Activated naive CD4-positive, alpha-beta T cell treated with anti-CD3 and anti-CD28 coated beads for 36 hours (primary cell): ENCODE data around the gene LST1. TPM values are rescaled to one million over a fixed set of nuclear protein-coding genes. Genes with fewer than 3 reads are reported as not detected.
A peak's percentile ranks its signal among the peaks of the same experiment; 100 is the strongest.
"Not testable (repeated sequence)": the region's sequence is repeated elsewhere in the genome, so short reads cannot be mapped to it uniquely, and the experiment has no call there.

ENCODE experiments used
- CTCF ChIA-PET: fragments of 350-600 bp; sonication (Branson Sonifier 250); formaldehyde crosslinking; loops from one replicate; lab custom pipeline; 2021; ENCODE audit warnings: antibody characterized with exemption; lab: Charles Lee
- DNase-seq: peaks from one replicate; pipeline ENCODE4 v3.0.0-alpha.2; 2020
- H3K27ac Mint-ChIP-seq: one replicate; pipeline ENCODE4 v1.8.0; 2021; ENCODE audit warnings: mild to moderate bottlenecking, mixed read lengths
- H3K27me3 Mint-ChIP-seq: one replicate; pipeline ENCODE4 v1.8.0; 2021; ENCODE audit warnings: low read depth, mixed read lengths
- H3K36me3 Mint-ChIP-seq: one replicate; pipeline ENCODE4 v1.8.0; 2021; ENCODE audit warnings: low read depth, mixed read lengths
- H3K4me1 Mint-ChIP-seq: one replicate; pipeline ENCODE4 v1.8.0; 2021; ENCODE audit warnings: low read depth, mixed read lengths
- H3K4me3 Mint-ChIP-seq: one replicate; pipeline ENCODE4 v1.8.0; 2021; ENCODE audit warnings: mild to moderate bottlenecking, moderate library complexity, mixed read lengths
- H3K9me3 Mint-ChIP-seq: one replicate; pipeline ENCODE4 v1.8.0; 2021; ENCODE audit warnings: mixed read lengths
- intact Hi-C: fragments of 100-400 bp; cut with micrococcal nuclease; formaldehyde crosslinking; loops from one replicate; pipeline ENCODE4 v1.15.1; 2023
- total RNA-seq, 2 experiments: library from RNA; stranded (reverse); gene quantifications; one replicate each; pipeline ENCODE4 v1.2.3, GENCODE V29; 2021

Gene LST1
- total RNA-seq, 2 experiments from 2014 or later = 11.5 to 12.5 TPM

- no peak for DNase-seq
- CTCF ChIA-PET = interaction anchor here (0.7 to 22.5 kb wide), 6 partner anchors 13 to 60 kb away, joined by 3 to 604 read pairs (median 7); partner anchors contain the start of genes LST1, LTB, NCR3 and TNF
- Mint-ChIP-seq H3K36me3 (peaks cover 8% of the 10 kb centered on the region), H3K4me1 (peaks cover 43% of the 10 kb centered on the region), H3K27ac (peak overlapping the region; percentile 94), H3K9me3 (no peaks in the 10 kb centered on the region), H3K27me3 (no peaks in the 10 kb centered on the region), H3K4me3 (peak overlapping the region; percentile 88)
- intact Hi-C loops = loop anchor here (1.0 to 10.0 kb wide), 11 partner anchors 20 to 647 kb away; partner anchors contain the start of genes ABHD16A, BAG6, GPSM3 and HSPA1B
These were observed 38.1 kb upstream of the LST1 start for GRCh38 chr6:31547727-31548543.

GRCh38 chr6:31548544-31548873 lies 37.6 kb upstream of the LST1 start:
- DNase-seq = no peak
- Mint-ChIP-seq H3K4me3 (peak overlapping the region; percentile 88), H3K36me3 (peaks cover 8% of the 10 kb centered on the region), H3K4me1 (peaks cover 39% of the 10 kb centered on the region), H3K27me3 (no peaks in the 10 kb centered on the region), H3K27ac (peak overlapping the region; percentile 94), H3K9me3 (no peaks in the 10 kb centered on the region)
- CTCF ChIA-PET = interaction anchor here (0.7 to 22.5 kb wide), 6 partner anchors 12 to 59 kb away, joined by 3 to 604 read pairs (median 7); partner anchors contain the start of genes LST1, LTB, NCR3 and TNF
- intact Hi-C loops = loop anchor here (10.0 kb wide), 1 partner anchor 646 kb away; the partner anchor contains the start of genes GPSM3 and PBX2

- not testable (repeated sequence) for H3K36me3 Mint-ChIP-seq, H3K27me3 Mint-ChIP-seq, H3K9me3 Mint-ChIP-seq
- intact Hi-C loops = loop anchor here (1.0 kb wide), 2 partner anchors 30 to 47 kb away; no protein-coding TSS in a partner anchor
- peak overlapping the region; percentile 46 for H3K4me3 Mint-ChIP-seq
- H3K4me1 Mint-ChIP-seq = peaks cover 52% of the 10 kb centered on the region
- H3K27ac Mint-ChIP-seq = peak overlapping the region; percentile 76
- CTCF ChIA-PET = interaction anchor here (0.6 to 22.5 kb wide), 14 partner anchors 10 to 260 kb away, joined by 3 to 604 read pairs (median 6); partner anchors contain the start of genes DDX39B, LST1, LTA and LTB
- DNase-seq = peak; percentile 85
These were observed 34.7 kb upstream of the LST1 start for GRCh38 chr6:31551371-31551770.

- no peaks in the 10 kb centered on the region for H3K27me3 Mint-ChIP-seq
- H3K4me1 Mint-ChIP-seq = peaks cover 69% of the 10 kb centered on the region
- CTCF ChIA-PET = interaction anchor here (1.0 to 22.5 kb wide), 3 partner anchors 14 to 41 kb away, joined by 3 to 442 read pairs (median 57); partner anchors contain the start of genes LST1, LTB and TNF
- DNase-seq = no peak
- intact Hi-C loops = no loop called here
- no peaks in the 10 kb centered on the region for H3K9me3 Mint-ChIP-seq
- no peak overlapping the region for H3K4me3 Mint-ChIP-seq
- peaks cover 28% of the 10 kb centered on the region for H3K36me3 Mint-ChIP-seq
- peak overlapping the region; percentile 8 for H3K27ac Mint-ChIP-seq
These were observed 29.8 kb upstream of the LST1 start for GRCh38 chr6:31556307-31556706.

- intact Hi-C loops = no loop called here
- Mint-ChIP-seq H3K36me3 (peaks cover 33% of the 10 kb centered on the region), H3K4me1 (peaks cover 71% of the 10 kb centered on the region), H3K27me3 (no peaks in the 10 kb centered on the region), H3K9me3 (no peaks in the 10 kb centered on the region), H3K27ac (peak overlapping the region; percentile 92), H3K4me3 (peak overlapping the region; percentile 31)
- CTCF ChIA-PET = interaction anchor here (0.5 to 22.5 kb wide), 6 partner anchors 12 to 1212 kb away, joined by 3 to 442 read pairs (median 4); partner anchors contain the start of genes ATP6V1G2, LST1, LTB and TNF
- no peak for DNase-seq
These were observed 28.4 kb upstream of the LST1 start for GRCh38 chr6:31557443-31558317.

DNA sequence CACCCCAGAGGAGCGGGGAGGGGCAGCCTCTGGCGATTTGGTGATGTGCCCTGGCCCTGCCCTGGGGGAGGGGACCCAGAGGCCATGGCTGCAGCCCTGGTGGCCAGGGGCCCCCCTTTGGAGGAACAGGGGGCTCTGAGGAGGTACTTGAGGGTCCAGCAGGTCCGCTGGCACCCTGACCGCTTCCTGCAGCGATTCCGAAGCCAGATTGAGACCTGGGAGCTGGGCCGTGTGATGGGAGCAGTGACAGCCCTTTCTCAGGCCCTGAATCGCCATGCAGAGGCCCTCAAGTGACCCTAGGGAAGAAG lies 27.8 kb upstream of the LST1 start:
- H3K27ac Mint-ChIP-seq = peak overlapping the region; percentile 92
- peaks cover 33% of the 10 kb centered on the region for H3K36me3 Mint-ChIP-seq
- no peaks in the 10 kb centered on the region for H3K27me3 Mint-ChIP-seq
- no peaks in the 10 kb centered on the region for H3K9me3 Mint-ChIP-seq
- H3K4me1 Mint-ChIP-seq = peaks cover 76% of the 10 kb centered on the region
- no peak for DNase-seq
- intact Hi-C loops = no loop called here
- CTCF ChIA-PET = interaction anchor here (5.4 to 22.5 kb wide), 2 partner anchors 23 to 39 kb away, joined by 57 to 442 read pairs; partner anchors contain the start of genes LST1, LTB and TNF
- H3K4me3 Mint-ChIP-seq = peak overlapping the region; percentile 60

DNA sequence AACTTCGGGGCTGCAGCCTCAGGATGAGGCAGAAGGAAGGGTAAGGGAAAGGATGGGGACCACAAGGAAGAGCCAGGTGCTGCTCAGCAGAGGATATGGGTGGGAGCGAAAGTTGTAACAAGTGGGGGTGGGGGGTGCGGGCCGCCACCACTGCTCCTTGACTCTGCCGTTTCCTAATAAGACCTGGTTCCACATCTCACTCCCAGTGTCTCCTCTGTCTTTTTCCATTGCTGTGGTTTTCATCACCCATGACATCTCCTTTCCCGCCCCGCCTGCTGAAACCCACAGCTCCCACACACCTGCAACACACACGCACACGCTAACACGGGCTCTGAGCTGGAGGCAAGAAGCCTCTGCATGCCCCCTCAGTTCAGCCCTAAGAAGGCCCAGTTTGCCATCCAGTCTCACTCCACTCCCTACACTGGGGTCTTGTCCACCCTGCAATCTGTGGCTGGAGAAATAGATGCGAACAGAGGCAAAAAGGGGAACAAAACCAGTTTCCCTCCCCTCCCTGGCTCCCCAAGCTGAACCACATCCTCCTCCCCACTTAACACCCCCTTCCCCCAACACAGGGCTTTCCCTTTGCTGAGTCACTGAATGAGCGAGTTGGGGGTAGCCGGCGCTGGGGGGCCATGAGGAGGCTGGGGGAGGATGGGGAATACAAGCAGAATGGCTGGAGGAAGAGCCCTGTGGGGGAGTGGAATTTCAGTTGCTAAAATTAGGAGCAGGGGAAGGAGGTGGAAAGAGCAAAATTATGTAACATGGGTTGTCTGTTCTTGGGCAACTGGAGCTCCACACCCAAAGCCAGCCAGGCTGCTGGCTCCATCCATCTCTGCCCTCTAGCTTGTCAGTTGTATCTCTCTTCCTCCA lies 27.2 kb upstream of the LST1 start:
- H3K4me3 Mint-ChIP-seq = peak overlapping the region; percentile 60

DNA sequence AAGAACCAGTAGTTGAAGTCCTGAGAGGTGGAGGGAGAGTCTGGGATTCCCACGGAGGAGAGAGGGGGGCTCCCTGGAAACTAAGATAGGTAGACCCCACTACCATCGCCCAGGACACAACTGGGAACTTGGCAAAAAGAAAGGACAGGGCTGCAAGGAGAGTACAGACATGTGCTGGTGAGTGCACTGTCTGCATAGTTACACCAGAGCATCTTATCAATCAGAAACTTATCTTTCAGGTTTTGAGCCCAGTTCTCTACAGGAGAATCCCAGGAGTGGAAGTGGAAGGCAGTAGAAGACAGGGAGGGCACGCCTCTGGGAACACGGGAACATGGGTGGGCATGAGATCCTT lies 26.5 kb upstream of the LST1 start:
- Mint-ChIP-seq H3K4me3 (peak overlapping the region; percentile 60), H3K36me3 (peaks cover 36% of the 10 kb centered on the region), H3K9me3 (no peaks in the 10 kb centered on the region), H3K27ac (peak overlapping the region; percentile 92), H3K27me3 (no peaks in the 10 kb centered on the region), H3K4me1 (peaks cover 78% of the 10 kb centered on the region)
- intact Hi-C loops = loop anchor here (1.0 kb wide), 1 partner anchor 13 kb away; the partner anchor contains the start of gene LTA
- DNase-seq = no peak
- CTCF ChIA-PET = interaction anchor here (1.0 to 22.5 kb wide), 5 partner anchors 9 to 41 kb away, joined by 3 to 442 read pairs (median 11); partner anchors contain the start of genes LST1, LTB and TNF

More for the DNA sequence above, 27.2 kb upstream of the LST1 start:
- CTCF ChIA-PET = interaction anchor here (1.0 to 22.5 kb wide), 5 partner anchors 10 to 41 kb away, joined by 3 to 442 read pairs (median 11); partner anchors contain the start of genes LST1, LTB and TNF
- Mint-ChIP-seq H3K27ac (peak overlapping the region; percentile 92), H3K36me3 (peaks cover 35% of the 10 kb centered on the region), H3K9me3 (no peaks in the 10 kb centered on the region), H3K27me3 (no peaks in the 10 kb centered on the region), H3K4me1 (peaks cover 80% of the 10 kb centered on the region)
- intact Hi-C loops = loop anchor here (1.0 kb wide), 1 partner anchor 13 kb away; the partner anchor contains the start of gene LTA
- DNase-seq = peak; percentile 83

- peak overlapping the region; percentile 60 for H3K4me3 Mint-ChIP-seq
- peaks cover 36% of the 10 kb centered on the region for H3K36me3 Mint-ChIP-seq
- DNase-seq = peak; percentile 85
- H3K27me3 Mint-ChIP-seq = no peaks in the 10 kb centered on the region
- H3K9me3 Mint-ChIP-seq = no peaks in the 10 kb centered on the region
- CTCF ChIA-PET = interaction anchor here (0.5 to 22.5 kb wide), 6 partner anchors 11 to 523 kb away, joined by 3 to 442 read pairs (median 9); partner anchors contain the start of genes LST1, LTB, NFKBIL1 and TNF
- intact Hi-C loops = loop anchor here (1.0 kb wide), 2 partner anchors 8 to 12 kb away; partner anchors contain the start of gene LTA
- H3K4me1 Mint-ChIP-seq = peaks cover 80% of the 10 kb centered on the region
- peak overlapping the region; percentile 92 for H3K27ac Mint-ChIP-seq
These were observed 25.9 kb upstream of the LST1 start for GRCh38 chr6:31559958-31560696.

- Mint-ChIP-seq H3K4me1 (peaks cover 85% of the 10 kb centered on the region), H3K27me3 (no peaks in the 10 kb centered on the region), H3K27ac (peak overlapping the region; percentile 92), H3K4me3 (peak overlapping the region; percentile 60), H3K36me3 (peaks cover 36% of the 10 kb centered on the region), H3K9me3 (no peaks in the 10 kb centered on the region)
- no peak for DNase-seq
- intact Hi-C loops = loop anchor here (1.0 kb wide), 1 partner anchor 8 kb away; no protein-coding TSS in a partner anchor
- CTCF ChIA-PET = interaction anchor here (0.6 to 22.5 kb wide), 4 partner anchors 10 to 522 kb away, joined by 3 to 442 read pairs (median 9); partner anchors contain the start of genes LST1, LTB, NFKBIL1 and TNF
These were observed 25.4 kb upstream of the LST1 start for GRCh38 chr6:31560697-31561058.
